ENCODE results near the gene TLR9.

DNA sequence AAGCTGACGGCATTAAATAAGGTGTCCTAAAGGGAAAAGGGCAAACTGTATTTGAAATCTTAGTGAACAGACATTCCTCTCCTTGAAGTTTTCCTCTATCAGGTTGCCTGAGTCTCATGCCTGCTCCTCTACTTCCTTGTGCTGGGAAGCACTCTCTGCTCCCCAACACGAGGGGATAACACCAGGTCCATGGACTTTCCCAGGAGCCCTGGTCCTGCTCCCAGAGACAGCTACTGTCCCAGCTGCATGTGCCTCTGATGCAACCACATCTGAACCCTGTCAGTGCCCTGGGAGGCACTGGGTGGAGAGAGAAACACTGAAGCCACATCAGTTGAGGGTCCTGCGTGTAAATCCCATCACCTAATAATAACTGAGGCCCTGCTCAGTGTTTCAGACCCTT lies 7.4 kb downstream of the TLR9 start:
- no peak for TF ChIP-seq POLR2A (IDR thresholded peaks at IDR 0.05)
- TF ChIP-seq POLR2AphosphoS5 (IDR thresholded peaks at IDR 0.05; ENCODE audit: insufficient read depth in 1 of 2, low read depth in 1 of 2), result no peak

Data from vagina (tissue), 2 donors.